Measurements from ENCODE around the gene HTR6. TPM values are rescaled to one million over a fixed set of nuclear protein-coding genes. Genes with fewer than 3 reads are reported as not detected.

The HTR6 gene
- total and polyA plus RNA-seq, 2 experiments from 2014 or later, result not detected

DNA sequence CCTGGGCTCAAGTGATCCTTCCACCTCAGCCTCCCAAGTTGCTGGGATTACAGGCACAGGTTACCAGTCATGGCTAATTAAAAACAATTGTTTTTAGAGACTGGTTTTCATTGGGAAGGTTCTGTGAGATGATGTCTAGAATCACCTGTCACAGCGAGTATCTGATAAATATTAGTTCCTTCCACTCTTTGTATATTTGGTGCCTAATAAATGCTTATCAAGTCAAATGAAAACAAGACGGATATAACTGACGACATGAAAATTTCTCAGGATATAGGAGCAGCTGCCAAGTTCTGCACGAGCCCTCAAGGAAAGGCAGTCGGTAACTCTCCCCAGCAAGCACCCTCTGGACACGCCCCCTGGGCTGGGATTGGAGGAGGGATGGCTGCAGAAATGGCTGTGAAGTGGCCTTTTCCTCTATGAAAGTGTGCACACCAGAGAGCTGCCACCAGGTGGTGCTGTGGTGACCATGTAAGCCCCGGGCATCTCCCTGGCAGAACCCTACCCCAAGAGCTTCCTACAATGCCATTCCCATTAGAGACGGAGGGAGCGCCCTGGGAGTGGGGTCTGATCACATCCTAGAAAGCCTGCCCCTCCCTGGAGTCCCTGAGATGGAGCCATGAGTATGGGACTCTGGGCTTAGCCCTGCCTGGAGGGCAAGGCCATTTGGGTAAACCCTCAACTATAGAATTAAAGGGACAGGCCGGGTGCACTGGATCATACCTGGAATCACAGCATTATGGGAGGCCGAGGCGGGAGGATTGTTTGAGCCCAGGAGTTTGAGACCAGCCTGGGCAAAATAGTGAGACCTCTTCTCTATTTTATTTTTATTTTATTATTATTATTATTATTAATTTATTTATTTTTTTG is 50.9 kb downstream of the HTR6 start:
- no peaks in the 10 kb centered on the region for H3K9me3 ChIP-seq (ENCODE audit: low read depth)
- no peaks in the 10 kb centered on the region for H3K27me3 ChIP-seq
- H3K4me1 ChIP-seq (ENCODE audit: low read depth), result no peaks in the 10 kb centered on the region
- no peak overlapping the region for H3K4me3 ChIP-seq
- H3K27ac ChIP-seq, result no peak overlapping the region
- peak; percentile 97 to 98 for DNase-seq (ENCODE audit: low read depth in 1 of 2, low spot score in 1 of 2)
- no peaks in the 10 kb centered on the region for H3K36me3 ChIP-seq
- TF ChIP-seq CTCF (IDR thresholded peaks at IDR 0.05; ENCODE audit: low read depth, low read length), result peak; percentile 96

GRCh38 chr1:19717467-19717866 is 52.8 kb downstream of the HTR6 start:
- no peaks in the 10 kb centered on the region for H3K4me1 ChIP-seq (ENCODE audit: low read depth)
- H3K36me3 ChIP-seq, result no peaks in the 10 kb centered on the region
- no peak overlapping the region for H3K4me3 ChIP-seq
- H3K27me3 ChIP-seq, result no peaks in the 10 kb centered on the region
- no peak overlapping the region for H3K27ac ChIP-seq
- TF ChIP-seq CTCF (IDR thresholded peaks at IDR 0.05; ENCODE audit: low read depth, low read length), result no peak
- no peak for DNase-seq (ENCODE audit: low read depth in 1 of 2, low spot score in 1 of 2)
- no peaks in the 10 kb centered on the region for H3K9me3 ChIP-seq (ENCODE audit: low read depth)

DNA sequence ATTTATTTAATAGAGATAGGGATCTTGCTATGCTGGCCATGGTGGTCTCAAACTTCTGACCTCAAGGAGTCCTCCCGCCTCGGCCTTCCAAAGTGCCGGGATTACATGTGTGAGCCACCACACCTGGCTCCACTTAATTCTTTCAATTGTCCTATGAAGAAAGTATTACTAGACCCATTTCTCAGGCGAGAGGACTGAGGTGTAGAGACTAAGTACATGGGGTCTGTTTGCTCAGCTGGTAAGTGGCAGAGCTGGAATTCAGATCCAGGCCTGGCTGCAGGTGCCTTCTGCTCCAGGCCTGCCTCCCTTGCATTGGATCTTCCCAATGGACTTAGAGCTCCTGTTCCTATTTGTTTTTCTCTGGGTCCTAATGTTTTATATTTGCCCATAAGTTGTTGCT is 55.5 kb downstream of the HTR6 start:
- Histone ChIP-seq H3K9me3 (ENCODE audit: low read depth) (no peaks in the 10 kb centered on the region), H3K27ac (no peak overlapping the region), H3K27me3 (no peaks in the 10 kb centered on the region), H3K4me1 (ENCODE audit: low read depth) (no peaks in the 10 kb centered on the region), H3K36me3 (no peaks in the 10 kb centered on the region), H3K4me3 (no peak overlapping the region)
- DNase-seq (ENCODE audit: low read depth in 1 of 2, low spot score in 1 of 2), result no peak
- no peak for TF ChIP-seq CTCF (IDR thresholded peaks at IDR 0.05; ENCODE audit: low read depth, low read length)

DNA sequence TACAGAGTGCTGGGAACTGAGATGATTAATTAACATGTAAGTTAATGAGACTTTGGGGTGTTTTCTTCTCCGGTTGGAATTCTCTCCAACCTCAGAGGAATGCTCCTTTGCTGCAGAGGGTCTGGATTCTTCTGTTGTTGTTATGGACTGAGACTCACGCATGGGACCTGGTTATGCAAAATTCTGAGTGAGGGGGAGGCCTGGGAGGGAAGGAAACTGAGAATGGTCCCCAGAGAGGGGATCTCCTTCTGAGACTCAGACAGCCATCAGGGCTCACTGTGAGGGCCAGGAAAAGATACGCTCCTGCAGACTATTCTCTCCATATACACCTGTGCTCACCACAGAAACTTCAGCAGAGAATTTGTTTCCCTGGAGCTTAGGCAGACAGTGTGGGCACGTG is 56.3 kb downstream of the HTR6 start:
- Histone ChIP-seq H3K9me3 (ENCODE audit: low read depth) (no peaks in the 10 kb centered on the region), H3K4me3 (no peak overlapping the region), H3K4me1 (ENCODE audit: low read depth) (no peaks in the 10 kb centered on the region), H3K36me3 (no peaks in the 10 kb centered on the region), H3K27me3 (no peaks in the 10 kb centered on the region), H3K27ac (no peak overlapping the region)
- TF ChIP-seq CTCF (IDR thresholded peaks at IDR 0.05; ENCODE audit: low read depth, low read length), result no peak
- DNase-seq (ENCODE audit: low read depth in 1 of 2, low spot score in 1 of 2), result no peak

DNA sequence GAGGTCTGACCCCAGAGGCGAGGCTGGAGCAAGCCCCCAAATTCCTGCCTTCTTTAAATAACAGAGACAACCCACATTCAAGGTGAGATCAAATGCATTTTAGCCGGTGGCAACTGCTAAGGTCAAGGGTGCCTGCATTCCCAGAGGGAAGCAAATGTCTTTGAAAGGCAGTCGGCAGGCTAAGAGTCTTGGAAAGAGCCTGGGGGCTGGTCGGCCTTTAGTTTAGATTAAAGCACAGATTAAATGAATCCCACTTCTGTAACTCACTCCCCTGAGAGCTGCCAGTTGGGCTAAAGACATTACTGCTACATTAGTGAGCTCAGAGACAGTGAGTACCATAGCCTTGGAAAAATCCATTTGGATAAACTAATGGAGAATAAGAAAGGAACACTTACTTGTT is 59.2 kb downstream of the HTR6 start:
- Histone ChIP-seq H3K36me3 (no peaks in the 10 kb centered on the region), H3K9me3 (ENCODE audit: low read depth) (no peaks in the 10 kb centered on the region), H3K4me1 (ENCODE audit: low read depth) (no peaks in the 10 kb centered on the region), H3K4me3 (no peak overlapping the region), H3K27ac (no peak overlapping the region), H3K27me3 (no peaks in the 10 kb centered on the region)
- no peak for DNase-seq (ENCODE audit: low read depth in 1 of 2, low spot score in 1 of 2)
- TF ChIP-seq CTCF (IDR thresholded peaks at IDR 0.05; ENCODE audit: low read depth, low read length), result no peak
